ENCODE data around the gene SEC24A. TPM values are rescaled to one million over a fixed set of nuclear protein-coding genes. Genes with fewer than 3 reads are reported as not detected.
"Not testable (repeated sequence)": the region's sequence is repeated elsewhere in the genome, so short reads cannot be mapped to it uniquely, and the experiment has no call there.

The SEC24A gene
- total RNA-seq, 1 donor: 30.0 TPM

- Histone ChIP-seq H3K4me3 (ENCODE audit: insufficient read depth, low read length) (no peak overlapping the region), H4K20me1 (ENCODE audit: insufficient read depth, low read length) (peaks cover 3% of the 10 kb centered on the region), H3K27ac (ENCODE audit: low read depth, low read length) (no peak overlapping the region), H3K4me1 (ENCODE audit: insufficient read depth, low read length) (no peaks in the 10 kb centered on the region), H3K36me3 (ENCODE audit: insufficient read depth, low read length) (peaks cover 25% of the 10 kb centered on the region), H2AFZ (ENCODE audit: low read length) (no peak overlapping the region), H3K4me2 (ENCODE audit: insufficient read depth, low read length) (no peak overlapping the region), H3K27me3 (ENCODE audit: insufficient read depth, low read length) (no peaks in the 10 kb centered on the region), H3K79me2 (ENCODE audit: insufficient read depth, low read length) (peaks cover 50% of the 10 kb centered on the region), H3K9me3 (ENCODE audit: low read depth, low read length) (no peaks in the 10 kb centered on the region)
- TF ChIP-seq, protein P1, sequence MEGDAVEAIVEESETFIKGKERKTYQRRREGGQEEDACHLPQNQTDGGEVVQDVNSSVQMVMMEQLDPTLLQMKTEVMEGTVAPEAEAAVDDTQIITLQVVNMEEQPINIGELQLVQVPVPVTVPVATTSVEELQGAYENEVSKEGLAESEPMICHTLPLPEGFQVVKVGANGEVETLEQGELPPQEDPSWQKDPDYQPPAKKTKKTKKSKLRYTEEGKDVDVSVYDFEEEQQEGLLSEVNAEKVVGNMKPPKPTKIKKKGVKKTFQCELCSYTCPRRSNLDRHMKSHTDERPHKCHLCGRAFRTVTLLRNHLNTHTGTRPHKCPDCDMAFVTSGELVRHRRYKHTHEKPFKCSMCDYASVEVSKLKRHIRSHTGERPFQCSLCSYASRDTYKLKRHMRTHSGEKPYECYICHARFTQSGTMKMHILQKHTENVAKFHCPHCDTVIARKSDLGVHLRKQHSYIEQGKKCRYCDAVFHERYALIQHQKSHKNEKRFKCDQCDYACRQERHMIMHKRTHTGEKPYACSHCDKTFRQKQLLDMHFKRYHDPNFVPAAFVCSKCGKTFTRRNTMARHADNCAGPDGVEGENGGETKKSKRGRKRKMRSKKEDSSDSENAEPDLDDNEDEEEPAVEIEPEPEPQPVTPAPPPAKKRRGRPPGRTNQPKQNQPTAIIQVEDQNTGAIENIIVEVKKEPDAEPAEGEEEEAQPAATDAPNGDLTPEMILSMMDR (IDR thresholded peaks at IDR 0.05; ENCODE audit: extremely low read depth, low read depth, low read length): no peak
- DNase-seq (ENCODE audit: insufficient read length, low spot score, missing footprints): no peak
Measured at GRCh38 chr5:134625559-134625958, 23.0 kb upstream of the SEC24A start.

DNA sequence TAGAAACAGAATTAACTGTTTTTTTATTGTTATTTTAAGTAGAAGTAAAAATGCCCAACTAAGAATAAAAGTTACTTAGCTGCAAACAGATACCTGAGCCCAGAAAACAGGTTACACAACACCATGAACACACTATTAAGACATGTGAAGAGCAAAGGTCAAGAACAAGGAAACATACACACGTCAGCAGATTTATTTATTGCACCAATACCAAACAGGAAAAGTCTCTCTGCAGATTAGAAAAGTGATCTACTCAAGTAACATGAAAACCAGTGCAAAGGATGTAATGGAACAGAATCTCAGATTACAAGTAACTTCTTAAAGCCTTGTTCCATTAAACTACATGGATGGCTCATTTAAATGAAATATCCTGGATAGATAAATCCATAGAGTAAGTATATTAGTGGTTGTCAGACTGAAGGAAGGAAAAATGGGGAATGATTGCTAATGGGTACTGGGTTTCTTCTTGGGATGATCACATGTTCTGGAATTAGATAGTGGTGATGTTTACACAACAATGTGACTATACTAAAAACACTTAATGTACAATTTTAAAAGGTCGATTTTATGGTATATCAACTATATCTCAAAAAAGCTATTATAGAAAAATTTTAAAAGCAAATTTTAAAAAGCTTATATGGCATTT lies 22.1 kb upstream of the SEC24A start:
- no peak for DNase-seq (ENCODE audit: insufficient read length, low spot score, missing footprints)
- Histone ChIP-seq H3K4me2 (ENCODE audit: insufficient read depth, low read length) (no peak overlapping the region), H3K79me2 (ENCODE audit: insufficient read depth, low read length) (peaks cover 55% of the 10 kb centered on the region), H3K36me3 (ENCODE audit: insufficient read depth, low read length) (peaks cover 19% of the 10 kb centered on the region), H3K4me1 (ENCODE audit: insufficient read depth, low read length) (no peaks in the 10 kb centered on the region), H4K20me1 (ENCODE audit: insufficient read depth, low read length) (peaks cover 3% of the 10 kb centered on the region), H2AFZ (ENCODE audit: low read length) (no peak overlapping the region), H3K27ac (ENCODE audit: low read depth, low read length) (no peak overlapping the region), H3K27me3 (ENCODE audit: insufficient read depth, low read length) (no peaks in the 10 kb centered on the region), H3K9me3 (ENCODE audit: low read depth, low read length) (no peaks in the 10 kb centered on the region), H3K4me3 (ENCODE audit: insufficient read depth, low read length) (no peak overlapping the region)
- TF ChIP-seq, protein P1 (IDR thresholded peaks at IDR 0.05; ENCODE audit: extremely low read depth, low read depth, low read length): no peak

- DNase-seq (ENCODE audit: insufficient read length, low spot score, missing footprints): no peak
- peaks cover 31% of the 10 kb centered on the region for H3K79me2 ChIP-seq (ENCODE audit: insufficient read depth, low read length)
- no peak overlapping the region for H3K27ac ChIP-seq (ENCODE audit: low read depth, low read length)
- H3K4me1 ChIP-seq (ENCODE audit: insufficient read depth, low read length): no peaks in the 10 kb centered on the region
- H3K4me3 ChIP-seq (ENCODE audit: insufficient read depth, low read length): no peak overlapping the region
- no peaks in the 10 kb centered on the region for H3K9me3 ChIP-seq (ENCODE audit: low read depth, low read length)
- no peaks in the 10 kb centered on the region for H4K20me1 ChIP-seq (ENCODE audit: insufficient read depth, low read length)
- no peak overlapping the region for H2AFZ ChIP-seq (ENCODE audit: low read length)
- H3K27me3 ChIP-seq (ENCODE audit: insufficient read depth, low read length): no peaks in the 10 kb centered on the region
- H3K4me2 ChIP-seq (ENCODE audit: insufficient read depth, low read length): no peak overlapping the region
- peaks cover 3% of the 10 kb centered on the region for H3K36me3 ChIP-seq (ENCODE audit: insufficient read depth, low read length)
- TF ChIP-seq, protein P1 (IDR thresholded peaks at IDR 0.05; ENCODE audit: extremely low read depth, low read depth, low read length): no peak
Measured at GRCh38 chr5:134634227-134634626, 14.4 kb upstream of the SEC24A start.

GRCh38 chr5:134635366-134635765 lies 13.2 kb upstream of the SEC24A start:
- H3K9me3 ChIP-seq (ENCODE audit: low read depth, low read length); H4K20me1 ChIP-seq (ENCODE audit: insufficient read depth, low read length); H3K4me1 ChIP-seq (ENCODE audit: insufficient read depth, low read length); H3K4me2 ChIP-seq (ENCODE audit: insufficient read depth, low read length); H3K4me3 ChIP-seq (ENCODE audit: insufficient read depth, low read length); DNase-seq (ENCODE audit: insufficient read length, low spot score, missing footprints); H3K27me3 ChIP-seq (ENCODE audit: insufficient read depth, low read length); H2AFZ ChIP-seq (ENCODE audit: low read length); H3K27ac ChIP-seq (ENCODE audit: low read depth, low read length); H3K36me3 ChIP-seq (ENCODE audit: insufficient read depth, low read length): not testable (repeated sequence)
- peaks cover 22% of the 10 kb centered on the region for H3K79me2 ChIP-seq (ENCODE audit: insufficient read depth, low read length)
